Neuronal stem cell (in vitro differentiated cells): ENCODE data around the gene ARHGAP24.

Source experiments
- DNase-seq: peaks from one replicate; pipeline ENCODE4 v3.0.0-alpha.2; 2013; ENCODE audit warnings: low spot score
- H2AFZ ChIP-seq: one replicate; pipeline ENCODE4 v1.6.1; 2013; ENCODE audit warnings: mild to moderate bottlenecking, low read length, inconsistent platforms
- H2AK5ac ChIP-seq: 2 replicates; pipeline ENCODE4 v1.6.1; 2013; ENCODE audit warnings: low read depth, mild to moderate bottlenecking, inconsistent platforms, low read length, moderate library complexity, mixed read lengths
- H2BK120ac ChIP-seq: 2 replicates; pipeline ENCODE4 v1.6.1; 2013; ENCODE audit warnings: low read depth, mild to moderate bottlenecking, inconsistent platforms, low read length, moderate library complexity, mixed read lengths
- H2BK12ac ChIP-seq: one replicate; pipeline ENCODE4 v1.6.1; 2013; ENCODE audit warnings: low read length, inconsistent platforms
- H2BK15ac ChIP-seq: 2 replicates; pipeline ENCODE4 v1.6.1; 2013; ENCODE audit warnings: mild to moderate bottlenecking, low read length, inconsistent platforms, mixed read lengths
- H2BK5ac ChIP-seq: one replicate; pipeline ENCODE4 v1.6.1; 2013; ENCODE audit warnings: inconsistent platforms, mild to moderate bottlenecking, low read length, moderate library complexity
- H3K14ac ChIP-seq: one replicate; pipeline ENCODE4 v1.6.1; 2013; ENCODE audit warnings: low read length, inconsistent platforms
- H3K18ac ChIP-seq: 2 replicates; pipeline ENCODE4 v1.6.1; 2013; ENCODE audit warnings: low read length, inconsistent platforms
- H3K23ac ChIP-seq: 2 replicates; pipeline ENCODE4 v1.6.1; 2013; ENCODE audit warnings: low read depth, mild to moderate bottlenecking, mixed read lengths, low read length, inconsistent platforms; ENCODE audit not compliant: poor library complexity
- H3K27ac ChIP-seq: replicated peaks from 3 replicates; pipeline ENCODE4 v1.5.1; 2013; ENCODE audit warnings: low read length, inconsistent platforms
- H3K27me3 ChIP-seq, 3 experiments: 2 replicates each; pipeline ENCODE4 v1.6.1; 2013; ENCODE audit warnings: low read length in 3 of 3, mild to moderate bottlenecking in 2 of 3, inconsistent platforms in 1 of 3, low read depth in 1 of 3, mixed read lengths in 1 of 3, moderate library complexity in 1 of 3; ENCODE audit not compliant: control insufficient read depth in 3 of 3, insufficient read depth in 3 of 3
- H3K36me3 ChIP-seq, 2 donors: replicated peaks in 1 of 2; 2 replicates each; pipeline ENCODE4 v1.6.1; 2013; ENCODE audit warnings: low read length in 2 of 2; ENCODE audit not compliant: control insufficient read depth in 2 of 2, insufficient read depth in 2 of 2
- H3K4ac ChIP-seq: 2 replicates; pipeline ENCODE4 v1.6.1; 2013; ENCODE audit warnings: inconsistent platforms, mild to moderate bottlenecking, low read length, moderate library complexity
- H3K4me1 ChIP-seq, 2 donors: 1 replicate in 1 of 2; 2 replicates in 1 of 2; pipeline ENCODE4 v1.6.1; 2013; ENCODE audit warnings: low read length in 2 of 2, low read depth in 1 of 2; ENCODE audit not compliant: control insufficient read depth in 2 of 2, insufficient read depth in 1 of 2
- H3K4me2 ChIP-seq: one replicate; pipeline ENCODE4 v1.6.1; 2013; ENCODE audit warnings: mild to moderate bottlenecking, low read length, inconsistent platforms; ENCODE audit not compliant: insufficient read depth, poor library complexity, severe bottlenecking
- H3K4me3 ChIP-seq, 2 donors: 2 replicates each; pipeline ENCODE4 v1.5.1; 2013; ENCODE audit warnings: low read length in 2 of 2, mild to moderate bottlenecking in 2 of 2, inconsistent platforms in 1 of 2, moderate library complexity in 1 of 2
- H3K79me1 ChIP-seq: one replicate; pipeline ENCODE4 v1.6.1; 2013; ENCODE audit warnings: low read depth, mild to moderate bottlenecking, inconsistent platforms, low read length, moderate library complexity
- H3K9ac ChIP-seq: one replicate; pipeline ENCODE4 v1.6.1; 2013; ENCODE audit warnings: mild to moderate bottlenecking, low read depth, low read length, inconsistent platforms; ENCODE audit not compliant: poor library complexity
- H3K9me3 ChIP-seq, 2 donors: replicated peaks in 1 of 2; 2 replicates each; pipeline versions ENCODE3 to v1.6.1; 2013; ENCODE audit warnings: low read length in 2 of 2, mild to moderate bottlenecking in 2 of 2, inconsistent platforms in 1 of 2, low read depth in 1 of 2, mixed read lengths in 1 of 2, moderate library complexity in 1 of 2; ENCODE audit not compliant: control insufficient read depth in 2 of 2, insufficient read depth in 1 of 2
- H4K8ac ChIP-seq: one replicate; pipeline ENCODE4 v1.6.1; 2013; ENCODE audit warnings: low read depth, mild to moderate bottlenecking, inconsistent platforms, low read length, moderate library complexity
- H4K91ac ChIP-seq: one replicate; pipeline ENCODE4 v1.6.1; 2013; ENCODE audit warnings: low read length, low read depth, mild to moderate bottlenecking, inconsistent platforms; ENCODE audit not compliant: poor library complexity
- WGBS, 2 donors: extraction: QIAGEN DNeasy Blood & Tissue Kit; methylation state at CpG; one replicate each; pipeline ENCODE4 v1.1.7; 2013; ENCODE audit warnings: missing lambda C conversion rate in 2 of 2, mixed read lengths in 1 of 2; ENCODE audit not compliant: insufficient read length in 2 of 2, insufficient replicate concordance in 1 of 2; ENCODE audit errors: extremely low coverage in 2 of 2; 5-methylcytosine and 5-hydroxymethylcytosine counted together

The ARHGAP24 gene

GRCh38 chr4:85942107-85942506 is 467.2 kb downstream of the ARHGAP24 start:
- no peak overlapping the region for H2BK120ac ChIP-seq
- no peak overlapping the region for H3K4me2 ChIP-seq
- WGBS, 2 donors = no CpG with 5 or more reads among the region's 5 CpGs
- H3K4me1 ChIP-seq = no peaks in the 10 kb centered on the region
- H3K27me3 ChIP-seq = no peaks in the 10 kb centered on the region
- no peak overlapping the region for H3K27ac ChIP-seq
- no peak for DNase-seq
- H4K8ac ChIP-seq = no peak overlapping the region
- H3K4me3 ChIP-seq = no peak overlapping the region
- no peaks in the 10 kb centered on the region for H3K9me3 ChIP-seq
- H2BK5ac ChIP-seq = no peak overlapping the region
- no peak overlapping the region for H3K14ac ChIP-seq
- H3K79me1 ChIP-seq = no peaks in the 10 kb centered on the region
- no peak overlapping the region for H3K9ac ChIP-seq
- H2AK5ac ChIP-seq = no peak overlapping the region
- H3K23ac ChIP-seq = no peak overlapping the region
- H3K18ac ChIP-seq = no peak overlapping the region
- H4K91ac ChIP-seq = no peak overlapping the region
- peak overlapping the region; percentile 66 for H2AFZ ChIP-seq
- no peaks in the 10 kb centered on the region for H3K36me3 ChIP-seq
- no peak overlapping the region for H2BK12ac ChIP-seq
- H2BK15ac ChIP-seq = no peak overlapping the region
- no peak overlapping the region for H3K4ac ChIP-seq

DNA sequence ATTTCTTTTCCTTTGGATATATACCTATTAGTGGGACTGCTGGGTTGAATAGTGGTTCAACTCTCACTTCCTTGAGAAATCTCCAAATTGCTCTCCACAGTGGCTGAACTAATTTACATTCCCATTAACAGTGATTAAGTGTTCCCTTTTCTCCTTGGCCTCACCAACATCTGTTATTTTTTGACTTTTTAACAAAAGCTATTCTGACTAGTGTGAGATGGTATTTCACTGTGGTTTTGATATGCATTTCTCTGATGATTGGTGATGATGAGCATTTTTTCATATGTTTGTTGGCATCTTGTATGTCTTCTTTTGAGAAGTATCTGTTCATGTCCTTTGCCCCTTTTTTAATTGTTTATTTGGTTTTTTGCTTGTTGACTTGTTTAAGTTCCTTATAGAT is 471.9 kb downstream of the ARHGAP24 start:
- Histone ChIP-seq H2BK15ac (no peak overlapping the region), H2BK12ac (no peak overlapping the region), H3K4me1 (no peaks in the 10 kb centered on the region), H4K8ac (no peak overlapping the region), H2AK5ac (no peak overlapping the region), H3K23ac (no peak overlapping the region), H2BK120ac (no peak overlapping the region), H4K91ac (no peak overlapping the region), H3K4ac (no peak overlapping the region), H3K14ac (no peak overlapping the region), H3K9me3 (no peaks in the 10 kb centered on the region), H3K79me1 (no peaks in the 10 kb centered on the region), H2BK5ac (no peak overlapping the region), H2AFZ (no peak overlapping the region), H3K9ac (no peak overlapping the region), H3K27me3 (no peaks in the 10 kb centered on the region), H3K18ac (no peak overlapping the region), H3K4me2 (no peak overlapping the region), H3K27ac (no peak overlapping the region), H3K4me3 (no peak overlapping the region), H3K36me3 (no peaks in the 10 kb centered on the region)
- no peak for DNase-seq

- H4K8ac ChIP-seq = no peak overlapping the region
- H4K91ac ChIP-seq = no peak overlapping the region
- no peak overlapping the region for H3K27ac ChIP-seq
- H3K27me3 ChIP-seq = no peaks in the 10 kb centered on the region
- H2AFZ ChIP-seq = no peak overlapping the region
- H3K4ac ChIP-seq = no peak overlapping the region
- no peak for DNase-seq
- H2BK120ac ChIP-seq = no peak overlapping the region
- H3K4me2 ChIP-seq = no peak overlapping the region
- H2BK12ac ChIP-seq = no peak overlapping the region
- H3K18ac ChIP-seq = no peak overlapping the region
- no peak overlapping the region for H3K4me3 ChIP-seq
- H3K9ac ChIP-seq = no peak overlapping the region
- no peak overlapping the region for H3K14ac ChIP-seq
- peaks cover 0 to 2% of the 10 kb centered on the region in 2 donors for H3K4me1 ChIP-seq
- WGBS, 2 donors = no CpG with 5 or more reads among the region's 3 CpGs
- H3K23ac ChIP-seq = no peak overlapping the region
- H2AK5ac ChIP-seq = no peak overlapping the region
- no peaks in the 10 kb centered on the region for H3K9me3 ChIP-seq
- no peaks in the 10 kb centered on the region for H3K36me3 ChIP-seq
- no peaks in the 10 kb centered on the region for H3K79me1 ChIP-seq
- H2BK5ac ChIP-seq = no peak overlapping the region
- H2BK15ac ChIP-seq = no peak overlapping the region
Measured at GRCh38 chr4:85951099-85951498, 476.1 kb downstream of the ARHGAP24 start.

- H2BK12ac ChIP-seq = no peak overlapping the region
- peaks cover 0 to 2% of the 10 kb centered on the region in 2 donors for H3K4me1 ChIP-seq
- H3K4ac ChIP-seq = no peak overlapping the region
- no peak overlapping the region for H3K9ac ChIP-seq
- no peak overlapping the region for H3K27ac ChIP-seq
- H3K14ac ChIP-seq = no peak overlapping the region
- no peak overlapping the region for H3K4me3 ChIP-seq
- no peak overlapping the region for H4K91ac ChIP-seq
- H3K36me3 ChIP-seq = no peaks in the 10 kb centered on the region
- H2BK15ac ChIP-seq = no peak overlapping the region
- H3K27me3 ChIP-seq = no peaks in the 10 kb centered on the region
- no peak overlapping the region for H2AFZ ChIP-seq
- no peak overlapping the region for H3K18ac ChIP-seq
- H3K79me1 ChIP-seq = no peaks in the 10 kb centered on the region
- no CpG with 5 or more reads among the region's 3 CpGs for WGBS, 2 donors
- no peak for DNase-seq
- no peak overlapping the region for H2BK120ac ChIP-seq
- no peak overlapping the region for H3K4me2 ChIP-seq
- no peak overlapping the region for H4K8ac ChIP-seq
- H2BK5ac ChIP-seq = no peak overlapping the region
- H3K23ac ChIP-seq = no peak overlapping the region
- H2AK5ac ChIP-seq = no peak overlapping the region
- no peaks in the 10 kb centered on the region for H3K9me3 ChIP-seq
Measured at GRCh38 chr4:85952528-85952927, 477.6 kb downstream of the ARHGAP24 start.
